GM12874 (cell line): ENCODE results near the gene SSTR3.

Source experiments
- CTCF ChIP-seq: IDR thresholded peaks from 2 replicates; pipeline ENCODE4 v1.5.1; 2011; ENCODE audit warnings: low read depth, mild to moderate bottlenecking, control low read depth, low read length, moderate library complexity; ENCODE audit not compliant: insufficient read depth

Gene SSTR3

DNA sequence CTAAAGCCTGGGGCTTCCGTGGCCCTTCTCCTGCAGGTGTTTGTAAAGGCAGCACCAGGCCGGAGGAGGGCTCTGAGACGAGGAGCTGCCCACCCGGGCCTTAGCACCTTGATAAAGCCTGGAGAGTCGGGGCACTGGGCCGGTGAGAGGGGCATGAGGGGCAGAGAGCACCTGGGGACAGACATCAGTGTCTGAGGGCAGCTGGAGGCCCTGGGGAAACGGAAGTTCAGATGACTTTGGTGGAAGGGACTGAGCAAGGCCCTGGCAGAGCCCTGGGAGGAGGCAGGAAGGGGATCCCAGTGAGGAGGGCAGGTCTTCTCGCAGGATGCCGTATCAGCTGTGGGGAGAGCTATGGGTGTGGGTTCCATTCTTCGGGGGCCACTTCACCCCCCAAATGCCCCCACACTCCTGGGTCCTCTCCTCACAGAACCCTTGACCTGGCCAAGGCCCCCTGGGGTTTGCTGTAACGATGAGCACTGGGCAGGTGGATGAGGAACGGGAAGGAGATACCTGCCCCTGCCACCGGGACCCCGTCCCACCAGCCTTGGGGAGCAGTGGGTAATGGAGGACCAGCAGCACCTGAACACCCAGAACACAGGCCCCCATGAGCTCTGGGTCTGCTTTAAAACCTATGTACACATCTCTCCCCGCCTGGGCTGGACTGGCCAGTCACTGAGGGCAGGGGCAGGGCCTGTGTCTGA, 31.6 kb downstream of the SSTR3 start:
- no peak for TF ChIP-seq CTCF

DNA sequence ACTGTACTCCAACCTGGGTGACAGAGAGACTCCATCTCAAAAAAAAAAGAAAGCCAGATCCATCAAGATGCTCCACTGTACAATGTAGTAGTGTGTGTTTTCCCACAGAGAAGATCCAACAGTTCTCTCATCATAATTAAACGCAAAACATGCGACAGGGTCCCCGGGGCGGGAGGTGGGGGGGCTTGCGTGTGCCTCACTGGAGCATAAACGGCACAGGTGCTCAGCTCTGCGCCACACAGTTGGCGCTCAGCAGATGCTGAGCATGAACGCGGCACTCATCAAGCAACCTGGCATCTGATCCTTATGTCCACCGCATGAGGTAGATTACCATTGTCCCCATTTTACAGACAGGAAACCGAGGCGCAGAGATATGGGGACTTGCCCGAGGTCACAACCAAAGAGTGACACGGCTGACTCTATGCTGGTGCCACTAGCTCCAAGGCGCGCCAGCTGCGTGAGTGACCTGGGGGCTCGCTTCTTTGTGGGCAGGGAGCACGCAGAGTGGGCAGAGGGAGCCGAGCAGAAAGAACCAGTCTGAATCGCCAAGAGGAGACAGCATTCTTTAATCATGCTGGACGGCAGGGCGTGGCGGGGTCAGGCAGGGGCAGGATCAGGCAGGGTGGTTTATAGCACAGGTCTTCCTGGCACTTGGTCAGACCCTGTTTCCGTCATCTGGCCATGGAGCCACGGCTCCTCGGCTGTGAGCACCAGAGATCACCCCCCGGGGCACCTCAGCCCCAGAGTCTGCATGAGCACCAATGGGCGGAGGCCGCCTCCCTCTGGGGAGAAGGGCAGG, 32.5 kb downstream of the SSTR3 start:
- TF ChIP-seq CTCF: no peak

DNA sequence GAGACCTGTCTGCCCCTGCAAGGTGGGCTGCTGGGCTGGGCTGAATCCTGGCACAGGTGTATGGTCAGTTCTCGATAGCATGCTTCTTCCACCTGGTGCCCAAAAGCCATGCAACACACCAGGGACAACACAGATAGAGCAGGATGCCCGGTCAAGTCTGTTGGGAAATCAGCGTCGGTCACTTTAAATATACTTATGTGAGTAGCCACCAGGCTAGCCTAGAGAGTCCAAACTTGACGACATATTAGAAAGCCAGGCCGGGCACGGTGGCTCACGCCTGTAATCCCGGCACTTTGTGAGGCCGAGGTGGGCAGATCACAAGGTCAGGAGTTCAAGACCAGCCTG, 33.2 kb downstream of the SSTR3 start:
- TF ChIP-seq CTCF: no peak

GRCh38 chr22:37178350-37179125, 33.7 kb downstream of the SSTR3 start:
- no peak for TF ChIP-seq CTCF

GRCh38 chr22:37177755-37178154, 34.5 kb downstream of the SSTR3 start:
- TF ChIP-seq CTCF: no peak

DNA sequence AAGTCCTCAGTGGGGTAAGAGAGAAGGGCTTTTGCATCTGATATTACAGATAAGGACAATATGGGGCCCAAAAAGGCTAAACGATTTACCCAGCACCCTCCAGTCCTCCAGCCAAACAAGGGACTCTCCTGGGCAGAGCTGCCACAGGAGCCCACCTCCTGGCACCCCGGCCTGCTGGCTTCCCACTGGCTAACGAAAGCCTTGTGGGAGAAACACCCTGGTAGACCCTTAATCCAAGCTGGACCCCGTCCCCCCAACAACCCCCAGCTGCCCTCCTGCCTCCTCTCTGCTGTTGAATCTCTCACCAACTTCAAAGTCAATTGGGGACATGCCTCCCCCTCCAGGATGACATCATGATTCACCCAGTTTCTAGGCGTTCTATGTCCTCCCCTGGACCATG, 35.1 kb downstream of the SSTR3 start:
- no peak for TF ChIP-seq CTCF

DNA sequence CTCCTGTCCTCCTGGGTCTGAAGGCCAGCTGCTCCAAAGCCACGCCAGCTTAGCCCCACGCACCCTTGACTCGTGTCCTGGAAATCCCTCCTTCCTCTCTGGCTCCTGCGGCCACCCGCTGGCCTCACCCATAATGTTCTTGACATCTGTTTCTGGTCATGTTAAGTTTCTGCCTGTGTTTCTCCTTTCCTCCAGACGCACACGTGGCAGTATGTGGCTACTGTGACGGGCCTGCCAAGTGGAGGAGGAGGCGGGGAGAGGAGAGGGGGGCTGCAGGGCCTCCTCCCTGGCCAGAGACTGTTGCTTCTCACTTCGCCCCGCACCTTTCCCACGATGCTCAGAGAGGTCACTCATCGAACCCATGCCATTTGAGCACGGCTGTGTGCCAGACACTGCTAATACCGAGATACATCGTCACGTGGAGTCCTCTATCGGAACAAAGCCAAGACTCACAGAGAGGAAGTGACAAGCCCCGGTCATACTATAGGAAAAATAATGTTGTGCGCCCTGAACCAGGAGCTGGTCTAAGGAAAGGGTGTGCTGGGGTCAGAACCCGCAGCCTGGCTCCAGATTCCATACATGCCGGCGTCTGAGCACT, 35.7 kb downstream of the SSTR3 start:
- TF ChIP-seq CTCF: no peak
